ENCODE measurements around the gene FNTB.

GRCh38 chr14:65077318-65077717, 90.6 kb downstream of the FNTB start:
- TF ChIP-seq CTCF (IDR thresholded peaks at IDR 0.05; ENCODE audit: poor library complexity), result no peak
- no peak for TF ChIP-seq EZH2 (IDR thresholded peaks at IDR 0.05; ENCODE audit: borderline replicate concordance)

Measured in hepatocyte (in vitro differentiated cells).